GM12864 (cell line): ENCODE results near the gene IQSEC1.

ENCODE experiments used
- DNase-seq: peaks from one replicate; pipeline ENCODE4 v3.0.0-alpha.2; 2011; ENCODE audit warnings: low read depth
- H3K4me3 ChIP-seq: 2 replicates; pipeline ENCODE4 v1.5.1; 2011; ENCODE audit warnings: mild to moderate bottlenecking, low read depth, low read length, control low read depth
- CTCF ChIP-seq: IDR thresholded peaks from 2 replicates; pipeline ENCODE4 v1.5.1; 2011; ENCODE audit warnings: low read depth, mild to moderate bottlenecking, moderate library complexity, low read length, control low read depth, inconsistent platforms; ENCODE audit errors: missing control alignments

Gene IQSEC1

GRCh38 chr3:13067778-13068177 is 5.5 kb downstream of the IQSEC1 start:
- DNase-seq: no peak
- no peak overlapping the region for H3K4me3 ChIP-seq

GRCh38 chr3:13066834-13067233 is 6.4 kb downstream of the IQSEC1 start:
- TF ChIP-seq CTCF: no peak

More at GRCh38 chr3:13067778-13068177, 5.5 kb downstream of the IQSEC1 start:
- no peak for TF ChIP-seq CTCF

GRCh38 chr3:13066236-13066635 is 7.0 kb downstream of the IQSEC1 start:
- DNase-seq: no peak
- no peak for TF ChIP-seq CTCF
- H3K4me3 ChIP-seq: no peak overlapping the region

More at GRCh38 chr3:13066834-13067233, 6.4 kb downstream of the IQSEC1 start:
- no peak for DNase-seq
- H3K4me3 ChIP-seq: no peak overlapping the region

GRCh38 chr3:13065727-13066126 is 7.5 kb downstream of the IQSEC1 start:
- H3K4me3 ChIP-seq: no peak overlapping the region
- no peak for DNase-seq
- TF ChIP-seq CTCF: no peak

- no peak for DNase-seq
- no peak for TF ChIP-seq CTCF
- no peak overlapping the region for H3K4me3 ChIP-seq
Observed at GRCh38 chr3:13064964-13065363, 8.3 kb downstream of the IQSEC1 start.

GRCh38 chr3:13064159-13064868 is 8.9 kb downstream of the IQSEC1 start:
- TF ChIP-seq CTCF: no peak
- DNase-seq: no peak
- H3K4me3 ChIP-seq: no peak overlapping the region

GRCh38 chr3:13063225-13063624 is 10.0 kb downstream of the IQSEC1 start:
- DNase-seq: no peak
- no peak overlapping the region for H3K4me3 ChIP-seq
- no peak for TF ChIP-seq CTCF
